C1 segment of cervical spinal cord (tissue), 14 donors: Measurements from ENCODE around the gene IFT27.
"Not testable (repeated sequence)": the region's sequence is repeated elsewhere in the genome, so short reads cannot be mapped to it uniquely, and the experiment has no call there.

Source experiments
- DNase-seq, 14 donors: peaks; one replicate each; lab custom pipeline; 2025; lab: John Stamatoyannopoulos, UW

The IFT27 gene

GRCh38 chr22:36765131-36765942 lies 10.6 kb downstream of the IFT27 start:
- no peak for DNase-seq

DNA sequence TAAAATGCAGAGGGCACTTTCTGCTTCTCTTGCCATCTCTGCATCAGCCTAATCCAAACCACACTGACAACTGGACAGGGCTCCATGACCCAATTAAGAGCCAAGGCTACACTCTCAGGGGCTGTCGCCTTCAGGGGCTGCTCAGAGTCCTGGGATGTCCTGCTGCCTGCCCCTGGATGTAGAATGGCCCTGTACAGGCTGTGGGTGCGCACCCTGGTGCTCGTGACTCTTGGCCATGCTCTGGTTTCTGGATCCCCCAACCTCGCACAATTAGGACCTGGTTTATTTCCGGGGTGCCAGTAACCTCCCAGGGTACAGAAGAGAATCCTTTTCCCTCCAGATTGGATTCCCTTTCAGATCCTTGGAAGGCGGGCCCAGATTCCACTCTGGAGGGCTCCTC lies 11.3 kb downstream of the IFT27 start:
- DNase-seq = no peak

DNA sequence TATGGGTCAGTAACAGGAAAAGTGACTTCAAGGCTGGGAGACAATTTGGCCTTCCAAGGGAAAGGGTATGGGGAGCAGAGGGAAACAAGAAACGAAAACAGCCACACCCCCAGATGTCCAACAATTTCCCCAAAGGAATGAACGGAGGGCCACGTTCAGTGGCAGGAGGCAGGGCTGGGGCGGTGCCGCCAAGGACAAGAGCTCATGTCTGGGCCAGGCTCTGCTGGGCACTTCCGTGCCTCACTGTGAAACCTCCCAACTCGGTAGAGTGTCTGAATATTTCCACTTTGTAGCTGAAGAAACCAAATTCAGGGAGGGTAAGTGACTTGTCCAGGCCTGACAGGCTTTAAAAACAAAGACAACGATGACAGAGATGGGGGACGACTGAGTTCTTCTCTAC lies 11.9 kb downstream of the IFT27 start:
- DNase-seq = no peak

DNA sequence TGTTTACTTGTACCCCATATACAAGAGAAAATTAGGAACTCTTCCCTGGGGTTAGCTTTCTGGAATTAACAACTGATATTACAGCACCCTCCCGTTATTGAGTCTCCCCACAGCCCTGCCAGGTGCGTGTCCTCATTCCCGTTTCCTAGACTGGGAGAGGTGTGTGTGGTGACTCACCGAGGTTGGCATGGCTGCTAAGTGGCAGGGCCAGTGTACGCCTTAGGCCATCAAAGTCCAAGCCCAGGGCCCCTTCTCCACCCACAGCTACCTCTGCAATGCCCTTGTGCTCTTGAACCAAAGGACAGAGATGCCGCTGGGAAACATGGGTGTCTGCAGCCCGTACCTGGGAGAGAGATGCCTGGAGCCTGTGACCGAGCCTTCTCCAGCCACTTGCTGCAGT lies 12.3 kb downstream of the IFT27 start:
- no peak for DNase-seq

DNA sequence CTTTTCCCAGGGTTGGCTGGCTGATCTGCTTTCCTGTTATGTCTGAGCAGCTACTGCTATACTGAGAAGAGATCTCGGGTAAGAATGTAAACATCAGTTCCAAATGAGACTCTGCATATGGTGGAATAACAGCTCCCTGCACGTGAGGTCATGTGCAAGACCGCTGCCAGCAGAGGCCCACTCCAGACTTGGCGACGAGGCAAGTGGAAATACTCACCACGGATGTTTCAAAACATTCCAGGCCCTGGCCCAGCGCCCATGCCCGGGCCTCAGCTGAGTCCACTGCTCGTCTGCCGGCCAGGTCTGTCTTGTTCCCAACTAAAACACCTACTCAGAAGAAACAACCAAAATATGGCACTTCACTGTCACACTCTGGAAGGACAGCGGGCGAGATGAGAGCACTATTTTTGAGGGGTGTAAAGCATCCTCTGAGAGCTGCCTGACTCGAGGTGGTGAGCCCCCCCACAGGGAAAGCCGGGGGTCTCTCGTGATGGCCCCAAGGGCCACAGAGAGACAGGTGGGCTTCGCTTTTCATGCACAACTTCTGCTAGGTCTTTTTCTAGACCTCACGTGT lies 13.1 kb downstream of the IFT27 start:
- DNase-seq = no peak

DNA sequence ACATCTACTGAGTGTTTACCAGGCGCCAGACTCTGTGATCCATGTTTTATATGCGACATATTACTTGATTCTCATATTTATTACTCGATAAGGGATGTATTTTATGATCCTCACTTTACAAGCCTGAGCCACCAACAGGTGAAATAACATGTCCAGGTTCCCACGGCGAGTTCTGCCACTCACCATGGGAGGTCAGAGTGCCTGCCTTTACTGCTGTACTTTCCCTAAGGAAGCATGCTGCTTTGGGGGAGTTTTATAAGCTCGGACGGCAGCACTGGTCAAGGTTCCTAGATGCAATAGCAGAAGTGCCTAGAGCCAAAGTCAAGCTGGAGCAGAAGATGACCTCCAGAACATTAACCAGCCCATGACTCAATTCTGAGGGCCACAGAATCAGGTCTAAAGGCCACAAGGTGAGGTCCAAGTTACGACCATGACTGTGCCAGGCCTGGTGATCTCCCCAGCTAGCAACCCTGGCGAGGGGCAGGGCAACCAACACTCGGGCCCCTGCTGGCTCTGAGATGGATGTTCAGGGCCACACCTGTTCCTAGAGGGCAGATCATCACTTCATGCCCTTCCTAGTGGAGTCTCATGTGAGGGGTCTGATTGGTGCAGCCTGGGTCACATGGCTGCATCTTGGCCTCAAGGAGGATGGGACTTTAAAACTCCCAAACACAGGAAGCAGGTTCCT lies 14.2 kb downstream of the IFT27 start:
- no peak for DNase-seq

DNA sequence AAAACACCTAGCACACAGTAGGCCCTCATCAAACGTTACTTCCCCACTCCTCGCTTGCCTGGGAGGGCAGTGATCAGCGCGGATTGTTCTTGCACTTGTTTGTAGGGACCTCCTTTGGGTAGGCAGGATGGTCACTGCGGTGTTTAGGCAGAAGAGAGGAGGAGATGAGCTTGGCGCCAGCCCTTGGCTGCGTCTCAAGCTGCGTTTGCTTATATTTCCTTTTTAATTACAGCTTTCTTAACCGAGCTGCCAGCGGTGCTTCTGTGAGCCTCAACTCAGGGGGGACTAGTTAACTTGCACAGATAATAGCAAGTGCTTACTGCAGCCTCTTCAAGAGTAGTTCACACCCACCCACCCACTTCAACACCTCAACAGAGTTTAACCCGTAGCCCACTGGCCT lies 15.1 kb downstream of the IFT27 start:
- no peak for DNase-seq

- no peak for DNase-seq
Observed at GRCh38 chr22:36759481-36760159, 16.3 kb downstream of the IFT27 start.

GRCh38 chr22:36758792-36759271 lies 17.1 kb downstream of the IFT27 start:
- DNase-seq = no peak

DNA sequence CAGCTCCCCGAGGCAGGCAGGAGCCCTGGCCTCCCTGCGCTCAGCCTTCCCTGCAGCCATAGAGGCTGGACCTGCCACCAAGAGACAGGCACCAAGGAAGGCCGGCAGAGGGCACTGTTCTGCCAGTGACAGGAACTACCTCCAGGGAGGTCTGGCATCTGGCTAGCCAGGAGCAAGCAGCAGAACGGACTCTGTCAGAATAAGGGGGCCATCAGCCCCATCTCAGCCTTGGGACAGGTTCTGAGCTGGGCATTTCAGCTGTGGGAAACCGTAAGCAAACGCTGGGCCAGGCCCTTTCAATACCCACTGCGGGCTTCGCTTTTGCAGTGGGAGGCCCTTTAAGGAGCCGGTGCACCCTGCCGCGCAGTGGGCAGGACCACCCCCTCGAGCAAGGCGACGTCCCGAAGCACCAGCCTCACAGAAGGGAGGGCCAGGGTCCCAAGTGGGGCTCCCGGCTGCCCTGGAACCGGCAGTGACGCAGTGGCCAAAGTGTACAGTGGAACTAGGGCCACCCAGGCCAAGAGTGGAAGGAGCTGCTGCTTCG lies 18.2 kb downstream of the IFT27 start:
- DNase-seq = peak in 12 of 14 donors; percentile 6 to 62 (median 28)

GRCh38 chr22:36756746-36757655 lies 18.9 kb downstream of the IFT27 start:
- no peak for DNase-seq

DNA sequence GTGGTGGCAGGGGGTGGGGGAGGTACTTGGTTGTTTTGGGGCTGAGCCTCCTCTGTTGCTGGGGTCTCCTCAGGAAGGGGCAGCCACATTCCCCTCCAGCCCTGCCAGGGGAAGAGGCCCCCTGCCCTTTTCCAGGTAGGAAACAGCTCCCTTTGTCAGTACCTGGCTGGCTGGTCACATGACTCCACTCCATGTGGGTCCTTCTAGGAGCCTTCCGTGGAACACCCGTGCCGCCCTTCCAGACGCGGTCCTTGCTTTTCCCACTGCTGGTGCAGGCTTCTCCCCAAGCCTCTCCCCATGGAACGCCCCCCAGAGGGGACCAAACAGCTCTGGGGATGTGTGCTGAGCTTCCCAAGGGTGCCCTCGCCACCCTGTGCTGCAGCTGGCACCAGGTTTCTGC lies 19.9 kb downstream of the IFT27 start:
- DNase-seq = no peak

GRCh38 chr22:36755316-36755715 lies 20.6 kb downstream of the IFT27 start:
- DNase-seq = no peak

DNA sequence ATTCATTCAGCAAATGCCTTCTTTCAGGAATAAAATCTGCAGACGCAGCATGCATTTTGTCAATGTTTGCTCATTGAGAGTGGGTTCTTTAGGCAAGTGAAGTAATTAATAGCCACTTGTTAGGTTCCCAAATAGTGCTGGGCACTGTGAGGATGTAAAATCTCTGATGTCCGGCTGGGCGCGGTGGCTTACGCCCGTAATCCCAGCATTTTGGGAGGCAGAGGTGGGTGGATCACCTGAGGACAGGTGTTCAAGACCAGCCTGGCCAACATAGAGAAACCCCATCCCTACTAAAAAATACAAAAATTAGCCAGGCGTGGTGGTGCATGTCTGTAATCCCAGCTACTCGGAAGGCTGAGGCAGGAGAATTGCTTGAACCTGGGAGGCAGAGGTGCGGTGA lies 21.0 kb downstream of the IFT27 start:
- not testable (repeated sequence) for DNase-seq

DNA sequence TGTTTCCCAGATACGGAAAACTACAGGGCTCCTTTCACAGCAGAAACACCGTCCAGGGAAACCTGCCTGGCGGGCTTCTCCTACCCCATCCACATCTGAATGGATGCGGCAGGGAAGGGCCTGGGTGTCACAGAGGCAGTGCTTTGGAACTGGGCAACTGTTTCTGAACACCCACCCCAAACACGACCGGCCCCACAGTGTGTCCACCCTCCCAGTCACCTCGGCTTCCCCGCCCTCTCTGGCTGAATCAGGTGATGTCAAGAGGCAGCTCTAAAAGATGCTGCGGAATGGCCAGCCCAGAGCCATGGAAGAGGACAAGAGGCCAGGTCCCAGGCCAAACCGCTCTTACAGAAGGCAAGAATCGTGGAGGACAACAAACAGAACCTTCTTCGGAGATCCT lies 22.0 kb downstream of the IFT27 start:
- no peak for DNase-seq

- DNase-seq = no peak
Observed at GRCh38 chr22:36753120-36753802, 22.7 kb downstream of the IFT27 start.

DNA sequence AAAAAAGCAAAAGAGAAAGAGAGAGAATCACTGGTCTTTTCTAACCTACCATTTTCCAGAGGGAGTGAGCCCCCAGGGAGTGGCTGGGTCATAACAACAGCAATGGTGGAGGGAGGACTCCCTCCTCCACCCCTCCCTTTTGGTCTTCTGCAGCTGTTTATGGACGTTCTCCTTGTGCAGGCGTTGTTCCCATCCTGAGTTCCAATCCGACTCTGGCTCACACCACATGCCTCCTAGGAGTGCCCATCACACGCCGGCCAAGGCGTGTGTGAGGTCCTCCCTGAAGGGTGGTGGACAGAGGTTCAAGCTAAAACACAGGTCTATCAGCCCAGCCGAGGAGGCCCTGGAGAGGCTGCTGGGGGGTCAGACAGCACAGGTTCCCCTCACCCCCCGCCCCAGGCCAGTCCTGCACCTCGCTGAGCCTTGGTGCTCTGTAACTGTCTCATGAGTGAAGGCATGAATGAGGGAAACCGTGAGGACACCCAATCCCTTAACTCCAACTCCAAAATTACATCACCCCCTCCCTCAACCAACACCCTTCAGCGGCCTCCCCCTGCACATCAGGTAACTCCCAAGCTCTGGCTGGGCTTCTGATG lies 29.4 kb downstream of the IFT27 start:
- no peak for DNase-seq

- no peak for DNase-seq
Observed at GRCh38 chr22:36745301-36745995, 30.5 kb downstream of the IFT27 start.

GRCh38 chr22:36744791-36745190 lies 31.1 kb downstream of the IFT27 start:
- DNase-seq = no peak
